IPS DF 4.7 (cell line): ENCODE data around the gene SCTR.

Source experiments
- DNase-seq: peaks from one replicate; pipeline ENCODE4 v3.0.0-alpha.2; 2013; ENCODE audit warnings: low spot score; ENCODE audit errors: extremely low read depth

Gene SCTR

GRCh38 chr2:119475225-119475856 is 48.9 kb downstream of the SCTR start:
- DNase-seq: no peak

- no peak for DNase-seq
Measured at GRCh38 chr2:119474371-119475224, 49.7 kb downstream of the SCTR start.

GRCh38 chr2:119473621-119474370 is 50.5 kb downstream of the SCTR start:
- DNase-seq: no peak

- DNase-seq: no peak
Measured at GRCh38 chr2:119472749-119473148, 51.5 kb downstream of the SCTR start.

GRCh38 chr2:119469661-119470297 is 54.5 kb downstream of the SCTR start:
- DNase-seq: no peak

GRCh38 chr2:119469131-119469530 is 55.2 kb downstream of the SCTR start:
- no peak for DNase-seq

GRCh38 chr2:119468154-119468955 is 55.9 kb downstream of the SCTR start:
- DNase-seq: no peak

GRCh38 chr2:119466373-119466772 is 57.9 kb downstream of the SCTR start:
- DNase-seq: no peak

GRCh38 chr2:119465687-119466086 is 58.6 kb downstream of the SCTR start:
- DNase-seq: no peak

GRCh38 chr2:119464981-119465380 is 59.3 kb downstream of the SCTR start:
- DNase-seq: no peak

GRCh38 chr2:119463990-119464389 is 60.3 kb downstream of the SCTR start:
- DNase-seq: no peak

GRCh38 chr2:119463136-119463535 is 61.1 kb downstream of the SCTR start:
- no peak for DNase-seq

GRCh38 chr2:119462574-119462973 is 61.7 kb downstream of the SCTR start:
- DNase-seq: no peak

- DNase-seq: no peak
Measured at GRCh38 chr2:119461811-119462210, 62.5 kb downstream of the SCTR start.

- DNase-seq: no peak
Measured at GRCh38 chr2:119460076-119460475, 64.2 kb downstream of the SCTR start.

GRCh38 chr2:119455066-119455718 is 69.1 kb downstream of the SCTR start:
- DNase-seq: no peak

GRCh38 chr2:119453972-119454593 is 70.2 kb downstream of the SCTR start:
- no peak for DNase-seq

- no peak for DNase-seq
Measured at GRCh38 chr2:119451336-119452050, 72.8 kb downstream of the SCTR start.

- no peak for DNase-seq
Measured at GRCh38 chr2:119449521-119449920, 74.8 kb downstream of the SCTR start.
